Ovary (tissue), 9 donors: ENCODE measurements around the gene FLII. TPM values are rescaled to one million over a fixed set of nuclear protein-coding genes. Genes with fewer than 3 reads are reported as not detected.

Experiments
- DNase-seq, 5 donors: peaks; one replicate each; pipeline ENCODE4 v3.0.0-alpha.2; 2019 to 2020
- H3K27ac ChIP-seq, 2 donors: fragments of 200-600 bp; one replicate each; pipeline versions ENCODE4 v1.5.1 to v1.8.0; 2019 to 2022
- H3K27me3 ChIP-seq: fragments of 200-600 bp; one replicate; pipeline ENCODE4 v1.8.0; 2022
- H3K36me3 ChIP-seq: fragments of 200-600 bp; sonication (generic); one replicate; pipeline ENCODE4 v1.5.1; 2019
- H3K4me1 ChIP-seq: one replicate; pipeline ENCODE4 v1.8.1; 2013; ENCODE audit warnings: mild to moderate bottlenecking, moderate library complexity; ENCODE audit not compliant: insufficient read depth
- H3K4me3 ChIP-seq: fragments of 200-600 bp; sonication (generic); one replicate; pipeline ENCODE4 v1.5.1; 2017
- H3K9me3 ChIP-seq, 2 donors: fragments of 200-600 bp in 1 of 2; sonication (generic) in 1 of 2; one replicate each; pipeline versions ENCODE4 v1.5.1 to v1.8.1; 2013 to 2019; ENCODE audit warnings: mild to moderate bottlenecking in 1 of 2, moderate library complexity in 1 of 2
- CTCF ChIP-seq, 3 donors: fragments of 450-650 bp in 2 of 3; fragments of 200-600 bp in 1 of 3; IDR thresholded peaks; one replicate each; pipeline versions ENCODE4 v1.5.1 to v1.8.0; 2016 to 2022; ENCODE audit warnings: antibody characterized with exemption in 3 of 3, mild to moderate bottlenecking in 1 of 3
- EP300 ChIP-seq: sonication (generic); formaldehyde crosslinking; IDR thresholded peaks from one replicate; pipeline ENCODE4 v1.6.1; 2017; ENCODE audit warnings: antibody characterized with exemption
- POLR2A ChIP-seq: fragments of 450-650 bp; IDR thresholded peaks from one replicate; pipeline ENCODE4 v1.6.1; 2017; ENCODE audit warnings: antibody characterized with exemption, mild to moderate bottlenecking, moderate library complexity
- WGBS, 3 donors: extraction: QIAGEN DNeasy Blood & Tissue Kit in 1 of 3; methylation state at CpG; one replicate each; pipeline versions ENCODE4 v1.1.5 to v1.1.7; 2013 to 2017; 5-methylcytosine and 5-hydroxymethylcytosine counted together
- intact Hi-C, 4 donors: fragments of 100-400 bp; cut with DNase I; formaldehyde crosslinking; loops; one replicate each; pipeline versions ENCODE4 v1.11.0 to v1.15.1; 2022 to 2023
- polyA plus RNA-seq, 2 donors: library from polyadenylated mRNA; stranded (reverse); fragments of 200-250 nt in 1 of 2; fragments of 350-450 nt in 1 of 2; fragmentation: Illumina TruSeq in 1 of 2; extraction: RNeasy Lipid Tissue Mini Kit (QIAGEN cat#74804) in 1 of 2; gene quantifications; one replicate each; pipeline ENCODE4 v1.2.3, GENCODE V29; 2013 to 2014
- total RNA-seq, 7 donors: library from RNA; depleted of rRNA in 2 of 7; stranded (reverse); fragments of >200 nt in 2 of 7; fragmentation: NEBNext Ultra II Directional in 3 of 7; extraction: Animal tissue kit (Norgen Biotek cat#: 25700) in 3 of 7; gene quantifications; one replicate each; pipeline versions ENCODE4 v1.1.0 to v1.2.4, GENCODE V29; 2016 to 2023
- donor health status: DM: no; HTN: no; CAD: no; lungs with moderate emphysema.
- donor health status: DM: no; HTN: no; CAD: no.
- donor health status: Bipolar disorder and iron deficiency.
- donor health status: DM: yes; HTN: yes; CAD: no.
- donor health status: DM: no; HTN: no; CAD: no.
- donor health status: DM: yes; HTN: yes; CAD: no.

FLII gene
- total and polyA plus RNA-seq, 9 donors = 127 to 245 (median 163) TPM

- H3K4me3 ChIP-seq = no peak overlapping the region
- no peaks in the 10 kb centered on the region for H3K9me3 ChIP-seq
- TF ChIP-seq POLR2A = no peak
- no peak for TF ChIP-seq EP300
- no peak for TF ChIP-seq CTCF (IDR thresholded peaks at IDR 0.05)
- no peak overlapping the region for H3K27ac ChIP-seq
- H3K27me3 ChIP-seq = no peaks in the 10 kb centered on the region
- H3K36me3 ChIP-seq = no peaks in the 10 kb centered on the region
- intact Hi-C loops = no loop called here
- no peak for DNase-seq
- H3K4me1 ChIP-seq = no peaks in the 10 kb centered on the region
- 85 to 88% (median 88%) methylated on average over 18 of the region's 18 CpGs for WGBS, 3 donors
These were observed 22.0 kb downstream of the FLII start for GRCh38 chr17:18236494-18236893.

- Histone ChIP-seq H3K27ac (no peak overlapping the region), H3K4me3 (no peak overlapping the region), H3K4me1 (no peaks in the 10 kb centered on the region), H3K9me3 (no peaks in the 10 kb centered on the region), H3K27me3 (no peaks in the 10 kb centered on the region), H3K36me3 (no peaks in the 10 kb centered on the region)
- no peak for DNase-seq
- intact Hi-C loops = no loop called here
- TF ChIP-seq POLR2A (no peak), CTCF (IDR thresholded peaks at IDR 0.05) (no peak), EP300 (no peak)
- WGBS, 3 donors = 73 to 79% (median 79%) methylated on average over 14 of the region's 14 CpGs
These were observed 22.7 kb downstream of the FLII start for GRCh38 chr17:18235743-18236256.

- no peak for TF ChIP-seq EP300
- TF ChIP-seq POLR2A = no peak
- TF ChIP-seq CTCF (IDR thresholded peaks at IDR 0.05) = no peak
- Histone ChIP-seq H3K36me3 (no peaks in the 10 kb centered on the region), H3K9me3 (no peaks in the 10 kb centered on the region), H3K4me3 (no peak overlapping the region), H3K27ac (no peak overlapping the region), H3K4me1 (no peaks in the 10 kb centered on the region), H3K27me3 (no peaks in the 10 kb centered on the region)
- 91 to 94% (median 93%) methylated on average over 22 of the region's 22 CpGs for WGBS, 3 donors
- DNase-seq = no peak
- intact Hi-C loops = no loop called here
These were observed 23.6 kb downstream of the FLII start for GRCh38 chr17:18234853-18235380.

GRCh38 chr17:18233803-18234518 lies 24.6 kb downstream of the FLII start:
- no peak overlapping the region for H3K27ac ChIP-seq
- no peaks in the 10 kb centered on the region for H3K36me3 ChIP-seq
- WGBS, 3 donors = 89 to 92% (median 90%) methylated on average over 20 to 22 of the region's 22 CpGs
- H3K27me3 ChIP-seq = no peaks in the 10 kb centered on the region
- H3K4me3 ChIP-seq = no peak overlapping the region
- no peaks in the 10 kb centered on the region for H3K9me3 ChIP-seq
- DNase-seq = no peak
- intact Hi-C loops = no loop called here
- no peaks in the 10 kb centered on the region for H3K4me1 ChIP-seq
- TF ChIP-seq POLR2A (no peak), CTCF (IDR thresholded peaks at IDR 0.05) (no peak), EP300 (no peak)
